Measurements from ENCODE around the gene RRP15.

DNA sequence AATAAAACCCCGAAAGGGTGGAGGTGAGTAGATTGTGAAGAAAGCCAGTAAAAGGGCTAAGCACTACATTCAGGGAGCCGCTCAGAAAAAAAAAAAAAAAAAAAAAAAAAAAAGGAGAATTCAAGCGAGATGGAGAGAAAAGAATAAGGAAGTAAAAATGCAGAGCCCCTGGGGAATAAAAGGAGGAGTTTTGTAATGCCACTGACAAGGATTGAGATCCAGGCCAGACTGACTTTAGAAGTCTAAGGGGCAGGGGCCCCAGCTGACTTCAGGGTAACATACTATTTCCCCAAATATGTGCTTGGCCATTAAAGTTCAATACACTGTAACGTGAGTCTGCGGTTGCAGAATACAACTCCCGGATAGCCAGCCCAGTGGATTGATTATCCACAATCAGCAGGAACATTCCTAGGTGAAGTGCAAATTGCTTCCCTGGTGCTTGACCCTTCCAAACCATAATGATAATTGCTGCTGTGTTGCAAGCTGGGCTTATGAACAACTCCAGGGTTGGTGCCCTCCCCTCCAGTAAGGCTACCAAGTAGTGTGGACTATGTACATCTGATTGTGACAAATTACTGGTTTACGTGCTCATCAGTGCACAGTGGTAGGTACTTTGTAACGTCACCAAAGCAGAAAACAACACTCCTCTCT, 30.7 kb upstream of the RRP15 start:
- TF ChIP-seq, protein P1, sequence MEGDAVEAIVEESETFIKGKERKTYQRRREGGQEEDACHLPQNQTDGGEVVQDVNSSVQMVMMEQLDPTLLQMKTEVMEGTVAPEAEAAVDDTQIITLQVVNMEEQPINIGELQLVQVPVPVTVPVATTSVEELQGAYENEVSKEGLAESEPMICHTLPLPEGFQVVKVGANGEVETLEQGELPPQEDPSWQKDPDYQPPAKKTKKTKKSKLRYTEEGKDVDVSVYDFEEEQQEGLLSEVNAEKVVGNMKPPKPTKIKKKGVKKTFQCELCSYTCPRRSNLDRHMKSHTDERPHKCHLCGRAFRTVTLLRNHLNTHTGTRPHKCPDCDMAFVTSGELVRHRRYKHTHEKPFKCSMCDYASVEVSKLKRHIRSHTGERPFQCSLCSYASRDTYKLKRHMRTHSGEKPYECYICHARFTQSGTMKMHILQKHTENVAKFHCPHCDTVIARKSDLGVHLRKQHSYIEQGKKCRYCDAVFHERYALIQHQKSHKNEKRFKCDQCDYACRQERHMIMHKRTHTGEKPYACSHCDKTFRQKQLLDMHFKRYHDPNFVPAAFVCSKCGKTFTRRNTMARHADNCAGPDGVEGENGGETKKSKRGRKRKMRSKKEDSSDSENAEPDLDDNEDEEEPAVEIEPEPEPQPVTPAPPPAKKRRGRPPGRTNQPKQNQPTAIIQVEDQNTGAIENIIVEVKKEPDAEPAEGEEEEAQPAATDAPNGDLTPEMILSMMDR (IDR thresholded peaks at IDR 0.05) = no peak
- TF ChIP-seq EP300 (IDR thresholded peaks at IDR 0.05) (no peak), POLR2AphosphoS5 (IDR thresholded peaks at IDR 0.05) (no peak), POLR2A (IDR thresholded peaks at IDR 0.05) (no peak)
